BJ (cell line): ENCODE measurements around the gene SH3BP4. TPM values are rescaled to one million over a fixed set of nuclear protein-coding genes. Genes with fewer than 3 reads are reported as not detected.

Experiments used
- CTCF ChIA-PET: fragments of 350-600 bp; formaldehyde crosslinking; extraction: SDS; loops from one replicate; lab custom pipeline; 2021; ENCODE audit warnings: antibody characterized with exemption, inconsistent platforms; lab: Yijun Ruan, JAX
- POLR2A ChIA-PET: fragments of 300-600 bp; sonication (Branson Sonifier 250); formaldehyde crosslinking; extraction: SDS; loops from one replicate; lab custom pipeline; 2021; ENCODE audit warnings: antibody characterized with exemption; lab: Charles Lee
- DNase-seq: peaks from one replicate; pipeline ENCODE4 v3.0.0-alpha.2; 2011; ENCODE audit warnings: low read depth
- H3K27me3 ChIP-seq: 2 replicates; pipeline ENCODE4 v1.6.0; 2011; ENCODE audit warnings: low read length; ENCODE audit not compliant: control insufficient read depth, insufficient read depth
- H3K36me3 ChIP-seq: 2 replicates; pipeline ENCODE4 v1.5.1; 2011; ENCODE audit warnings: low read length; ENCODE audit not compliant: control insufficient read depth, insufficient read depth
- H3K4me3 ChIP-seq: 2 replicates; pipeline ENCODE4 v1.5.1; 2011; ENCODE audit warnings: low read depth, mild to moderate bottlenecking, control low read depth, low read length
- CTCF ChIP-seq: IDR thresholded peaks from 2 replicates; pipeline ENCODE4 v1.5.1; 2011; ENCODE audit warnings: low read depth, mild to moderate bottlenecking, control low read depth, inconsistent platforms, low read length, moderate library complexity; ENCODE audit not compliant: insufficient read depth
- polyA plus RNA-seq: library from polyadenylated mRNA; depleted of rRNA; stranded (reverse); fragments of >200 nt; gene quantifications from 2 replicates; pipeline ENCODE4 v1.2.3, GENCODE V29; 2011

The SH3BP4 gene
- polyA plus RNA-seq, 1 experiment: 106 TPM

- Histone ChIP-seq H3K27me3 (no peaks in the 10 kb centered on the region), H3K4me3 (no peak overlapping the region), H3K36me3 (peaks cover 42% of the 10 kb centered on the region)
- no peak for TF ChIP-seq CTCF
- ChIA-PET POLR2A (no interaction called here), CTCF (no interaction called here)
- DNase-seq: no peak
Measured at GRCh38 chr2:235051436-235052260, 99.8 kb downstream of the SH3BP4 start.

GRCh38 chr2:235052514-235053354 is 100.9 kb downstream of the SH3BP4 start:
- H3K36me3 ChIP-seq: peaks cover 39% of the 10 kb centered on the region
- ChIA-PET POLR2A (no interaction called here), CTCF (no interaction called here)
- TF ChIP-seq CTCF: no peak
- H3K27me3 ChIP-seq: no peaks in the 10 kb centered on the region
- no peak overlapping the region for H3K4me3 ChIP-seq
- DNase-seq: no peak

- ChIA-PET POLR2A (no interaction called here), CTCF (interaction anchor here (0.6 kb wide), 1 partner anchor 691 kb away, joined by 3 read pairs; no protein-coding TSS in a partner anchor)
- DNase-seq: no peak
- no peak overlapping the region for H3K4me3 ChIP-seq
- no peaks in the 10 kb centered on the region for H3K27me3 ChIP-seq
- peaks cover 39% of the 10 kb centered on the region for H3K36me3 ChIP-seq
- TF ChIP-seq CTCF: no peak
Measured at GRCh38 chr2:235053651-235054050, 101.8 kb downstream of the SH3BP4 start.

- POLR2A ChIA-PET: no interaction called here
- CTCF ChIA-PET: interaction anchor here (0.6 kb wide), 1 partner anchor 692 kb away, joined by 3 read pairs; no protein-coding TSS in a partner anchor
- no peak for DNase-seq
- H3K4me3 ChIP-seq: no peak overlapping the region
- no peak for TF ChIP-seq CTCF
- H3K36me3 ChIP-seq: peaks cover 38% of the 10 kb centered on the region
- H3K27me3 ChIP-seq: no peaks in the 10 kb centered on the region
Measured at GRCh38 chr2:235054475-235054874, 102.7 kb downstream of the SH3BP4 start.

GRCh38 chr2:235054919-235055318 is 103.1 kb downstream of the SH3BP4 start:
- CTCF ChIA-PET: interaction anchor here (1.9 kb wide), 1 partner anchor 46 kb away, joined by 4 read pairs; no protein-coding TSS in a partner anchor

More at GRCh38 chr2:235054919-235055318, 103.1 kb downstream of the SH3BP4 start:
- POLR2A ChIA-PET: no interaction called here
- Histone ChIP-seq H3K36me3 (peaks cover 35% of the 10 kb centered on the region), H3K27me3 (no peaks in the 10 kb centered on the region), H3K4me3 (no peak overlapping the region)
- no peak for TF ChIP-seq CTCF
- DNase-seq: no peak
